Stimulated activated CD8-positive, alpha-beta memory T cell treated with anti-CD3 and anti-CD28 coated beads, Interleukin-7, amount 100 ng/mL, for 24 hours (primary cell): ENCODE data around the gene TIMM21.

Source experiments
- DNase-seq: peaks from one replicate; pipeline ENCODE4 v3.0.0-alpha.2; 2020; ENCODE audit warnings: low read depth

Gene TIMM21

GRCh38 chr18:74147491-74147778 lies 888 bp upstream of the TIMM21 start:
- DNase-seq = no peak

- DNase-seq = no peak
Measured at GRCh38 chr18:74148543-74149070, 284 bp downstream of the TIMM21 start.

- DNase-seq = no peak
Measured at GRCh38 chr18:74149878-74150277, 1.6 kb downstream of the TIMM21 start.

DNA sequence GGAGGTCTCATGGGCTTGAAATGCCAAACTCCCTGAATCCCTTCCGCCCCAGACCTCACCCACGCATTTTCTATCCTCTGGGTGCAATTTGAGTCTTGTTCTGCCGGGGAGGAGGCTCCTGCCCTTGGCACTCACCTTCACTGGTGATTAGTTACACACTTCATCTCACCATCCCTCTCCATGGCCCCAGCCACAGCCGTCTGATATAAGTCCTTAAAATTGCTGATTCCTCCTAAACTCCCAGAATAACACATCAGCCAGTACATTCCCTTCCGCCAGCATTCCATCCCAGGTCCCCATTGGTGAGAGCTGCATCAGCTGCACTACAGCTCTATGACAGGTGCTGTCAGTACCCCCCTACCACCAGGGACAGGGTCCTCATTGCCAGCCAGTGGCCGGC lies 3.9 kb downstream of the TIMM21 start:
- no peak for DNase-seq

- DNase-seq = no peak
Measured at GRCh38 chr18:74152857-74153256, 4.5 kb downstream of the TIMM21 start.

GRCh38 chr18:74153377-74153776 lies 5.1 kb downstream of the TIMM21 start:
- no peak for DNase-seq

DNA sequence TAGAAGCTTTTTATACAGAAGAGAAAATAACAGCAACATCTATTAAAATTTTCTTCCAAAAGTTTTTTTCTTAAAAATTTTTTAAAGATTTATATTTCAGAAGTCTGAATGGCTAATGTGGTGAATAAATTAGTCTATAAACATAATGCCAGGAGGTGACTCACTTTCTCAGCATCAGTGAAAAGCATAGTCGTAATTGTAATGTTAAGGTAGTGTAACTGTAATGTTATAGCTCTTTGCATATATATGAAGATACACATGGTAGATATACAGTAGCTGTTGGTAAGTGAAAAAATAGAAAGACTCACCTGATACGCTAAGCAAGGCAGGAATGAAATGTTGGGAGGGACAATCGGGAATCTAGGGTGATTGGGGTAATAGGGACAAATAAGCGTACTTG lies 5.5 kb downstream of the TIMM21 start:
- DNase-seq = no peak

DNA sequence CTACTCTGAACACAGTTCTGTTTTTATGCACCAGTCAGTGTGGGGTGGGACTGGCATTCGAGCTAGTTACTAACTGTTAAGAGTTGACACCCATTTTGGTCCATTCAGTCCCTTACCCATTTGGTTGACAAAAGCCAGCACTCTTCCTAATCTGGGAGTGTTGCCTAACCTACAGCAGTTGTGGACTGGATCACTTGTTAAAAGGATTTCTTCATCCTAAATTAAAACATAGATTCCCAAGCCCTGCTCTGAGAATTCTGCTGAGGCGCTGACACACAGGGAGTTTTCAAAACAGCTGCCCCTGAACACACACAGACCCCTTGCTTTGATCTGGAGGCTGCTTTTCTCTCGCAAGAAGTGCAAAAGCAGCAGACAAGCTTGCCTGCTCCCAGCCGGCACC lies 6.4 kb downstream of the TIMM21 start:
- no peak for DNase-seq

DNA sequence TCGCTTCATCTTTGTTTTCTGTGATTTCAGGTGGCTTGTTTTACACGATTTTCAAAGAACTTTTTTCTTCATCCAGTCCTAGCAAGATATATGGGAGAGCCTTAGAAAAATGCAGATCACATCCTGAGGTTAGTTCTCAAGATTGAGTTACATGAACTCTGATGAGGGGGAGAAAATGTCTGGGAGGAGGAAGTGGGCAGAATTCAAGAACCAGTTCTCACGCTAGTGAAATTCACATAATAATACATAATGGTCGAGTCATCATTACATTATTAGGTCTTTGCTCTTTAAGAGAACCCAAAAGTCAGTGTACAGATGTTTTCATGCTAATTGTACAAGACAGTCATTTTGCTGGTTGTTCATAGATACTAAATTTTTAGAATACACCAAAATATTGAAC lies 7.0 kb downstream of the TIMM21 start:
- no peak for DNase-seq

DNA sequence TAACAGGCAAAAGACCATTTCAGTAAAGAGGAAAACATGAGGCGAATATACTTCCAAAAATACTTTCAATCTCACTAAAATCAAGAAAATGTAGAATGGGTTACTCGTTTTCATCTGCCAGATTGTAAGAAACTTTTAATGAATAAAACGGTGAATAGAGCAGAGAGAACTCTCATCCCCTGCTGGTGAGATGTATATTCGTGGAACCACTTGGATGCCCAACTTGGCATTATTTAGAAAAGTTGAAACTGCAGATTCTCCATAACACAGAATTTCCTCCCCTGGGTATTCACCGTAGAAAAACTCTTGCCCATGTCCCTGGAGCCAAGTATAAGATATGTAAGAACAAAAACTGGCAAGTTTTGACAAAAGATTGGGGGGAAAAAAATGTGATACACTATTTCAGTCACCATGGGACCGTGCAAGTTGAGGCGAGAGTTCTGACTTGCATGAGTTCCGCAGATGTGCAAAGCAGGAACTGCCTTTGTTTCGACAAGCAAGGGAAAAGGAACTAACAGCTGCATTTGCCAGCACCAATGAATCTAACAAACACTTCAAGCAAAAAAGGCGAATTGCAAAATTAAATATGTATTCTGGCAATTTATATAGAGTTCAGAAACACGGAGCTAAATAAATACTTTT lies 14.8 kb downstream of the TIMM21 start:
- no peak for DNase-seq

- DNase-seq = no peak
Measured at GRCh38 chr18:74166386-74166785, 18.1 kb downstream of the TIMM21 start.

GRCh38 chr18:74171910-74172606 lies 23.7 kb downstream of the TIMM21 start:
- no peak for DNase-seq

DNA sequence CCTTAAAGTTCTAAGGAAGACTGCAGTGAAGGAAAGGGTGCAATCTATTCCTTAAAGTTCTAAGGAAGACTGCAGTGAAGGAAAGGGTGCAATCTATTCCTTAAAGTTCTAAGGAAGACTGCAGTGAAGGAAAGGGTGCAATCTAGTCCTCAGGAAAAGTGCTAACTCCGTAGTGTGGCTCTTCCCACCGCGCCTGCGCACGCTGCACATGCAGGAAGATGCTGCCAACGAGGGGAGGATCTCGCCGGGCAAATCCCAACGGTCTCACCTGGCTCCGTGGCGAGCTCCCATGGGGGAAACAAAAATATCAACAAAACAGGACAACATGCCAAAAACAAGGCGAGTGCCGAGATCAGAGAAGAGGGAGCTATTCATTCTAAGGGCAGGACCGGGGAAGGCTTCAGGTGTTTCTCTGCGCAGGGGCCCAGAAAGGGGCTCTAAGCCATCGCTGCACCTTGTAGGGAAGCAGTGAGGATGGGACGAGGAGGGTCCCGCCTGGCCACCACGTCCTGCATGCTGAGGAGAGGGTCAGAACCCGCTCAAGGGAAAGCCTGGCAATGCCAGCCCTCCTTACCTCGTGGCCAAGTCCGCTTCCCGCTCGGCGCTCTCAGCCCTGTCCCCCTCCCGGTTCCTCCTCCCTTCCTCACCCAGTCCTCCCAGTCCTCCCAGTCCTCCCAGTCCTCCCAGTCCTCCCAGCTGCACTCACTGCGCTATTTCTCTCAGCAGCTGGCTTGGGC lies 24.5 kb downstream of the TIMM21 start:
- no peak for DNase-seq

DNA sequence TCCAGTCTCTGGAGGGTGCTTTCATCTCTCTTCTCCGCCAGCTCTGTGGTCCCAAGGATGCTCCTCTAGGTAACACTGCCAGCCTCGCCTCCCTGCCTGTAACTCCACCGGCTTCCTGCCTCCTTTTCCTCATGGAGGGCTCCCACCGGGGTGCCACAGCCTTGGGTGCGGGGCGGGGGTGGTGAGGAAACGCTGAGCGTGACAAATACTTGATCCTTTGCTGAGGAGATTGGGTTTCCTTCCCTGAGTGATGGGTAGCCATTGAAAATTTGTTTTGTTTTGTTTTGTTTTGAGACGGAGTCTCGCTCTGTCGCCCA lies 25.1 kb downstream of the TIMM21 start:
- DNase-seq = no peak

DNA sequence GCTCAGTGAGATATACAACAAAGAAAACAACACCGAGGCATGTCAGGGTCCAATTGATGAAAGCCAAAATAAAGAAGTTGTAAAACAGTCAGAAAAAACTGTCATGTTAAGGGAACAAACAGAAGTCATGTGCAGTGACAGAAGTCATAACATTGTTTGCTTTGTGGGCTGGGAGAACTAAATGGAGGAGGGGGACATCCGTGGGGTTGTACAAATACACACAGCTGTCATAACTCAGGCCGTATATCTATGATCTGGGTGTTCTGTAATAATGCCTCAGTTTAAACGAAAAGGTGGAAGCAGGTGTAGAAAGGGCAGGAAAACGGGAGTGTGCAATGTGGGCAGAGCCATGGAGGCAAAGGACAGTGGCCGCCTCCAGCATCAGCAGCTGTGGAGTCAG lies 27.3 kb downstream of the TIMM21 start:
- DNase-seq = no peak

DNA sequence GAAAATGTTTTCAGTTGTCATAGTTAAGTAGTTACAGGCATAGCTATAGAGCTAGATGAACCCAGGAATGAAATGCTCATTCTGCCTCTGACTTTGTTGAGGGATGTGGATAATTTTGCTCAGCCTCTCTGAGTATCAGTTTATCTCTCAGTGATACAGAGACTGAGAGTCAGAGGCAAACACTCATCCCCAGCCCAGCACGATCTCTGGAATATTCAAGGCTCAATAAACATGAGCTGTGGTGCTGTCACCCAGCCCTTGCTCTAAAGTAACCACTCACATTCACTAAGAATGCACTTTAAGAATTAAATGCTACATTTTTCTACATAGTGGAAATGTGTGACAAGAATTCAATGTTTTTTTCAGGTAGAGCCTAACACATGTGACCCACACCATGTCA lies 30.6 kb downstream of the TIMM21 start:
- DNase-seq = no peak

DNA sequence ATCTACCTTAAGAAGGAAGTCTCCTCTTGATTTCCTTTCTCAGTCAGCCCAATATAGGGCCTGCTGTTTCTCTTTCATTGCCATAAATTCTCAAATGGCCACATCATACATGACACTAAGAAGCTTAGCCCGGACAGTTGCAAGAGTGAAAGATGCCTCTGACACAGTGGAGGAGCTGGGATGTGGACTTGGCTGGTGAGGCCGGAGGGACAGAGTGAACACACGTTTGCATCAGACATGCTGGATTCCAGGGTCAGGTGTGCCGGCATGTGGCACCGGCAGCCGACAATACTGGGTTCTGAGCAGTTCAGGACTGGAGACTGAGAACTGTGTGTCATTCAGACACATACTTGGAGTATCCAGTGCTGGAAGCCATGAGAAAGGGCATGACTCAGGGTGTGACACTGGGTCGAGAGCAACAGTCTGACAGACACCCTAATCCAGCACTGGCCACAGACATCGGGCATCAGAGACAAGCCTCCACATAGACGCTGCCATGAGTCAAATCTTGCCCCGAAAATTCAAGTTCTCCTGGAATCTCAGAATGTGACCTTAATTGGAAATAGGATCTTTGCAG lies 31.4 kb downstream of the TIMM21 start:
- DNase-seq = no peak

GRCh38 chr18:74182335-74182734 lies 34.0 kb downstream of the TIMM21 start:
- no peak for DNase-seq

- DNase-seq = no peak
Measured at GRCh38 chr18:74183130-74183529, 34.8 kb downstream of the TIMM21 start.

DNA sequence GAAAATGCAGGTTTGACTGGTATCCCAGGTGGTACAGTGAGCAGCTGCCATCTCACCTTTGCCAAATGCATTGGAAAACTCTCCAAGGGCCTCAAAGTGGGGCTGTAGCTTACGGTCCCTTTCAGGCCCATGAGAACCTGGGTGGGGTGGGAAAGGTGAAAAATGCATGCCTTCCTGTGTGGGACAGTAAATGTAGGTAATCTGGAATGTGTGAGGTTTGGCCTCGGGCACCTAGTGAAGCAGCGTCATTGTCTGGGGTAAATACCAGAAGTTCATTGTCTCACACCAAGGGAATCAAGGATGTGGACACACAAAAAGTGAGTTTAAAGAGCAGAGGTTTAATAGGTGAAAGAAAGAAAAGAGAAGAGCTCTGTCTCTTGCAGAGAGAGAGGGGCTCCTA lies 36.6 kb downstream of the TIMM21 start:
- DNase-seq = no peak

DNA sequence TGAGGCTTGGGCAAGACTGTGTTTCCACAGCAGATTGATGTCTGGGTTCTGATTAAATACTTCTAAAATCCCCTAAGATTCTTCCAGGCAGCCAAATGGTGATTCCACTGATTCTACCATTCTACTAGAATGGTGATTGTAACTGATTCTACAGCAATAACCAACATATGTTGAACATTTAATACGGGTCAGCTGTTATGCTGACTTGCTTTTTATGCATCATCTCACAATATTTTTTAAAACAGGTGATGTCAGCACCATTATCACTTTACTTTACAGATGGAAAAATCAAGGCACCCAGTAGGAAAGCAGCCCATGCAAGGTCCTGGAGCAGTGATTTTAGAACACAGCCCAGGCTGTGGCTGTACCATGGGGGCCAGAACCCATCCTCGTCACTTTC lies 37.5 kb downstream of the TIMM21 start:
- DNase-seq = no peak

DNA sequence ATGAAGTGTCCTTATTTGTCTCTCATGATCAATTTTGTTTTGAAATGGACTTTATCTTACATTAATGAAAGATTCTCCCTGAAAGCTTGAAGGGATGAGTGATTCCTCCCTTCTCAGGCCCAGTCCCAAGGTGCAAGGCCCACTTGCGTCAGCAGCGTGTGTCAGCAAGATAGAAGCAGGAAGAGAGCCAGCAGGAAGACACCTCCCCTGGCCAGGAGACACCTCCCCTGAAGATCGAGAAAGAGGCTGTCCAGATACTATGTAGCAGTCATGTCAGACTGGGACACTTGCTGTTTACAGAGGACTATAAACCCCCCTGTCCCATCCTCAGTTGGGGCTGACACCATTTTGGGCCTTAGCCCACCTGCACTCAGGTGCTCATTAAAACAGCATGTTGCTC lies 38.3 kb downstream of the TIMM21 start:
- DNase-seq = no peak

GRCh38 chr18:74190086-74190485 lies 41.8 kb downstream of the TIMM21 start:
- no peak for DNase-seq
